ENCODE data around the gene ZBTB1.
"Not testable (repeated sequence)": the region's sequence is repeated elsewhere in the genome, so short reads cannot be mapped to it uniquely, and the experiment has no call there.

Gene ZBTB1

DNA sequence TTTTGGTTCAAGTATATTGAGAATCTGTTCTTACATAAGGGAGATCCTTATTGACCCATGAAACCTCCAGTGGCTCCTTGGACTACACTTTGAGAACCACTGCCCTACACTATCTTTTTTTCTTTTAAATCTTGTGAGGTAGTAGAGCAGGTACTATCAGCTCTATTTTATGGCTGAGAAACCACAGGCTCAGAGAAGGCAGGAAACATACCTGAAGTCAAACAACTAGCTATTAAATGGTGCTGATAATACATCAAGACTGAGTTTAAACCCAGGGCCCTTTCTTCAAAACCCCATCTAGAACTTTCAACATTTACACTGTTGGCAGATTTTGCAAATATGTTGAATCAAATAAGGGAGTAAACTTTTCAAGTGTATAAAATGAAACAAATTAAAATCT, 7.8 kb upstream of the ZBTB1 start:
- DNase-seq (ENCODE audit: low read depth, low spot score) = no peak
- no peak overlapping the region for H3K27ac ChIP-seq

DNA sequence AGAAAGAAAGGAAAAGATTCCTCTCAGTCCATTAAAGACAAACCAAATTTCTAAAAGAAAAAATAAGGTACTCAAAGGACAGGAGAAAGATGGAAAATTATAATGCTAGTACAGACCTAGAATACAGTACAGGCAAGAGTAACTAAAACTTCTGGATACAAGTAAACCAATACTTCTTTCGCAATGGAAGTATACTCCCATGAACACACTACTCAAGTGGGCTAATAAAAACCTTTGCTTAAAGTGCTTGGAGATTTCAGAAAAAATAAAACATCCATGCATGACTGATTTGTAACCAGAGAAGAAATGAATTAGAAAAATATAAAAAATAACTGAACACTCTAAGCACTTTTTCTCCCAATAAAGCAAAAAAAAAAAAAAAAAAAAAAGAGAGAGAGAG, 4.5 kb upstream of the ZBTB1 start:
- DNase-seq (ENCODE audit: low read depth, low spot score) = no peak
- no peak overlapping the region for H3K27ac ChIP-seq

DNA sequence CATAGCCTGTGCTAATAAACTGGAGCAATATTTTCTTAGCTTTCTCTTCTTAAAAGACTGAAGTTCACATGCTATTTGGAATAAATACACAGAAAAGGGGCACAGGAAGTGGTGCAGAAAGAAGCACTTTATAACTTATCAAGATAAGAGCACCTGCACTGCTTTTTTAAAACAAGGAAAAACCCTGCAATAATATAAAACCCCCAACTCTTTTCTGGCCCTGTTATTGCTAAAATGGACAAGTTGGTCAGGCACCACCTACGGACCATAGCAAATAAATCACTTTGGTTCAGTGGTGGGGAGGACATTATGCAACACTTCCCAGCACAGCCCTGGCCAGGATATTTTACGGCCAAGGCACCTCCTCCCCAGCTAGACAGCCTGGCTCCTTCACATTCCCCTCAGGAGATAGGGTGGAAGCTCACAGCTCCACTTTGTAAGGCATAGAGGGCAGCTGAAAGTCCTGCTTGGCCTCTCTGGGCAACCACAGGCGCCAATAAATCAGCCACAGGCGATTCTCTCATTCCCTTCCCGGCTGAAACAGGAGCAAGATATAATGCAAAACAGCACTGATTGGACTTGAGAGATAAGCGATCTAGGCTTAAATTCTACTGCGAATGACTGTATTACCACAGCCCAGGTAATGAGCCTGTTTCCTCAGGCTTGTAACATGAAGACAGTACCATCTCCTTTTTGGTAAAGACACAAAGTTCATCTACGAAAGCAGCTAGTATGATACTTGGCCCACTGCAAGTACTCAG, 3.0 kb upstream of the ZBTB1 start:
- H3K27ac ChIP-seq = peak overlapping the region; percentile 98
- no peak for DNase-seq (ENCODE audit: low read depth, low spot score)

DNA sequence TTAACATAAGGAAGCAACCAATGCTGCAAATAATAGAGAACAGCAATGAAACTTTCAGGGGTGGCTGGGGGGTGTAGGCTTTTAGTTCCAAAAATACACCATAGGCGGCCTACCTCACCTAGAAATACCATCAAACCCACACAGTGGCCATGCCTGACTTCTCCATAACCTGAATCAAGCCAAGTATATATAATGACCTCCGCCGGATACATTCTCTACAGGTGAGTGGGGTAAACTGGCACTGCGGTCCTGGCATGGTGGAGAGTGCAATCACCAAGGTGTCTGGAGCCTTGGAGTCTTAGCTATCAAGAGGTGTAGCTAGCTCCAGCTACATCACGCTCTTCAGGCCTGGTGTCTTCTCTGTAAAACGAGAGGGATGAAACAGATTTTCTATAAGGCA, 2.1 kb upstream of the ZBTB1 start:
- peak overlapping the region; percentile 98 for H3K27ac ChIP-seq
- DNase-seq (ENCODE audit: low read depth, low spot score) = no peak

DNA sequence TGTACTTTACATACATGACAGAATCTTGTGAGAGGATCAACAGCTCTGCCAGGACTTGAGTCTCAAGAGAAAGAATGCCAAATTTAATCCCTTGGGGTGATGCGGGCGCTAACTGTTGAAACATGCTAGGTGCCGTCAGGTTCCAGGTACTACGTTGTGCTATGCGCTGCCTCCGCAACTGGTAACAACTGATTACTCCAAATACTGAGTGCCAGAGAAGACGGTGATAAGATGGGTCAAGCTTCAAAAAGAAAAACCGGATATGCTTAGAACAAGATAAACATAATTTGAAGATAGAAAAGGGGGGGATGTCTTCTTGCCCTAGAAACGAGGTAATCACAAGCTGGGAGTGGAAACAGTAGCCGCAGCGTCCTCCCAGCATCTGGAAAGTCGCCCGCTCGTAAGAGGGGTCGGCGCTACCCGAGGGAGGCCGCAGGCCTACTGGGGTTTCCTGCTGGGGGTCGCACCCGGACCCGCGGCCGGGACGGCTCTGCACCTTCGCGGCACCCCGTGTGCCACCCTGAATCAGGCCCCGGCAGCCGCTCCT, 1.6 kb upstream of the ZBTB1 start:
- peak overlapping the region; percentile 98 for H3K27ac ChIP-seq
- DNase-seq (ENCODE audit: low read depth, low spot score) = no peak

DNA sequence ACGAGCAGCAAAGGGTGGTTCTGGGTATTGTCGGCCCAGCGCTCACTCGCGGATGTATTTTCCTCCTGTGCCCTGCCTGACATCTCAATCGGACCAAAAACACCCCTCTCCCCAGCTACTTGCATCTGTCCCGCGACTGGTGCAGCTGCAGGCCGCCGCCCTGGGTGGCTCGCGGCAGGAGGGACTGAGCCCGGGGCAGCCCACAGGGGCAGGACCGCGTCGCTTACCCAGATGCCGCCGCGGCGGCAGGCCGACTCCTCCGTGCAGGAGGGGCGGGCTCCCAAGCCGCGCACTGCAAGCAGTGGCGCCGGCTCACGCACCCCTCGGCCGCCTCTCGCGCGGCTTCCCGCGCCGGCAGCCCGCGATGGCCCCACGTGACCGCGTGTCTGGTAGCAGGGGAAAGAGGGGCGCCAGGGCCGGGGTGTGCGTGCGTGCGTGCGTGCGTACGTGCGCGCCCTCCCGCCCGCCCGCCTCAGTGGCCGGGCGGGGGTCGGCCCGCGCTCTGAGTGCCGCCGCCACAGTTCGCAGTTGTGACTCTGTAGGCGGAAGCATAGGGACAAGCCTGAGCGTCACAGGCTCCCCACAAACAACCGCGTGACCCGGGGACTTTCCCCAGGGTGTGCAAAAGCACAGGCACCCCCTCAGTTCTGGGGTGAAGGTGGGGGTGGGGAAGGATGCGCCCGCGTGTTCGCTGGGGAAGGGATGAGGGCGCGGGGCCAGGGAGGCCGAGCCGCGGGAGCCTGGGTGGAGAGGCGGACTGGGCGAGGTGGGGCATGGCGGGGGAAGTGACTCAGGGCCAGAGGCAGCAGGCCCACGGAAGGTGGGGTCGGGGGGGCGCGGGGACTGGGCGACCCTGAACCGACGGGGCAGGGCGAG, 898 bp upstream of the ZBTB1 start, which contains the start of gene ZBTB25:
ZBTB25 (minus strand) TSS at position 405 of the 876 bp plus-strand sequence. CDS start 13,305 bp downstream, outside the sequence.
- peak within 1 kb of the TSS; percentile 98 for H3K27ac ChIP-seq
- peak; percentile 61 for DNase-seq (ENCODE audit: low read depth, low spot score)

DNA sequence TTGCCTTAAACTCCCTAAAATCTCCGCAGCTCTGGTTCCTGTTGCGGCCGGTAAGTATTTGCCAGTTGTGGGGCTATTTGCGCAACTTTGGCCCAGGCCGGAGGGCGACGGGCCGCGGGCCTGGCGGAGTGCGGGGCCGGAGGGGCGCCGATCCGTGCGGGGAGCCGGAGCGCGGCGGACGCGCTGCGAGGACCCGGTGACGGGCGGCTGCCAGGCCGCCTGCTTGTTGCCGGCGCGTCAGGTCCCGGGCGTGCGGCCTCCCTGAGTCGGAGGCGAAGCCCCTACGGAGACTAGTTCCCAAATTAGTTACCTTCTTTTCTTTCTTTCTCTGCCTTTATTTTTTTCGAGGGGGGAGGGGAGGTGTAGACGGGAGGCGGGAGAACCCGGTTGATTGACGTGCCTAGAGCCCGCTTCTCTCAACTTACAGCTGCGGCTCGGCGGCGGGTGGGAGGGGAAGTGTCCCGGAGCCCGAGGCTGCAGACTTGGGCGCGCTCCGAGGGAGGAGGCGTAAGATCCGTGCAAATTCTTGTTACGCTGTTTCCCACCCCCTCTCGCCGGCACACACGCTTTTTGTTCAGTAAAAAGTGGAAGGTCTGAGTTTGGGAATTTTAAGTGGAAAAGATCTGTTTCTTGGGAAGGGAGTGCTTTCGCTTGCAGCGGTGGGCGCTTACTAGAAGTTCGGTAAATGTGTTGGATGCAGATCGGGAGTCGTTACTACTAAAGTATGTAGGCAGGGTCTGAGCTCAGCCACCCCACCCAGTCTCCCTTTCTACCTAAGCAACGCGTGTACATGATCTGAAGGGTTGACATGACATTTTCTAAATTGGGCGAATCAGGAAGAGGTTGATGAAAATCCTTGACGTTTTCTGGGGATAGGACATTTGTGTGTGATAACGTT, 576 bp downstream of the ZBTB1 start:
- no peak for DNase-seq (ENCODE audit: low read depth, low spot score)
- H3K27ac ChIP-seq = peak overlapping the region; percentile 98

DNA sequence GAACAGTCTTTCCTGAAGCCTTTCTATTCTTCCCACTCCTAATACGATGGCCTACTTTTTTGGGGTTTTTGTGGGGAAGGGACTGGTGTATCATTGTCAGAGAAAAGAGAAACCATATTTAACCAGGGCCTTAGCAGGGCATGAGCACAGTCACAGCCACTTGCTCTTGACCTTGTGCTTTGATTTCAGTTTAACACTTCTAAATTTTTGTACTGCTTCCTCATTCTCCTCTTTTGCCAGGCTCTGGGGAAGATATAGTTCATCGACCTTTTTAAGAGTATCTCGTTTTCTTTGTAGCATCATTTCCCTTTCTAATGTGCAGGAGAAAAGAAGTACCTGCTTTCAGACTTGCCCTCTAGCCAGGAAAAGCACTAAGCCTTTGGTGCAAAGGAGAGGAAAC, 2.2 kb downstream of the ZBTB1 start:
- H3K27ac ChIP-seq = peak overlapping the region; percentile 98
- no peak for DNase-seq (ENCODE audit: low read depth, low spot score)

DNA sequence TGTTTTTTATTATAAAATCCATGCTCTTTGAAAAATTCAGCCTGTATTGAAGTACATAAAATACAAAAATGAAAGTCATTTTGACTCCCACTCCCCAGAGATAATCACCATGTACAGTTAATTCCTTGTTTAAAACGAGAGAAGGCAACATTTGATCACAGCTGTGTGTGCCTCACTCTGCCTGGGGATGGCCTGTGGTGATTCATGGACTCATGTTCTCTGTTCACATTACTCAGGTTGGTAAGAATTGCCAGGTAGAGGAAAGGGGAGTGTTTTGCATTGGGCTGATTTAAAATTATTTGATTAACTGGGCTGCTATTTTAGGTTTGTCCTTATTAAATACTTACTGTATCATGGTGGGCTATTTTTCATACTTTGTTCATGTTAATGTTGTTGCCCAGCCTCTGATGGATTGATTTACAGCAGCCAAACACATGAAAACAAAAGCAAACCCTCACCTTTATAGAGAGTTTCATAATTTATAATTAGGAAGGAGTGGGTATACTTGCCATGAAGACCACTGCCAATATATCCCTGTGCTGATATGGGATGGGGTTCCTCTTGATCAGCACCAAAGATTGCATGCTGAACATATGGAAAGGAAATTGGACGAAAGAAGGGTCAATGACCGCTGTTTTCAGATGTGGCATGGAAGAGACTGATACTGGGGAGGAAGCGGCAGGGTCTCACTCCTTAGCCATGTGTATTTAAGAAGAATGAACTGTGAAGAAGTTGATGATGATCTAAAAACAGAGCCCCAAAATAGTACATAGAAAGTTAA, 3.0 kb downstream of the ZBTB1 start:
- peak overlapping the region; percentile 98 for H3K27ac ChIP-seq
- peak; percentile 54 for DNase-seq (ENCODE audit: low read depth, low spot score)

DNA sequence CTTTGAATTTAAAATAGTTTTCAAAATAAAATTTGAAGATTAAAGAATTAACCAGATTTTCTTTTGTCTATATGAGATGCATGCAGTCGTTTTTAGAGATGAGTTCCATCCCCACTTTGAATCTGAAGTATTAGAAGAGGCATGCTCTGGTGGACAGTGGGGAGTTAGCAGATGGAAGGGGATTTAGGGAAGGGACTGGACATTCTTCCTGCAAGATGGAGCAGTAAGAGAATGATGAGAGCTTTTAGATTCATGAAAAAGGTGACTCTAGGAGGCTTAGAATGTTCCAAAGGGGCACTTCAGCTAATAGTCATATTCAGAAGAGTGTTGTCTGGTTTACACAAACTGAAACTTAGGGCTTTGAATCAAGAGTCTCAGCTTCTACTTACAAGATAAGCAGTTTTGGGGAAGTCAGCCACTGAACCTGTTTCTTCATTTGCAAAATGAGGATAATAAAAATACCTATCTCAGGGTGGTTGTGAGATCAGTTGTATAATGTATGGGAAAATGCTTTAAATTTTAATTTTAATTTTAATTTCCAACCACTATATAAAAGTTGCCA, 3.7 kb downstream of the ZBTB1 start:
- DNase-seq (ENCODE audit: low read depth, low spot score) = no peak
- H3K27ac ChIP-seq = peak overlapping the region; percentile 98

DNA sequence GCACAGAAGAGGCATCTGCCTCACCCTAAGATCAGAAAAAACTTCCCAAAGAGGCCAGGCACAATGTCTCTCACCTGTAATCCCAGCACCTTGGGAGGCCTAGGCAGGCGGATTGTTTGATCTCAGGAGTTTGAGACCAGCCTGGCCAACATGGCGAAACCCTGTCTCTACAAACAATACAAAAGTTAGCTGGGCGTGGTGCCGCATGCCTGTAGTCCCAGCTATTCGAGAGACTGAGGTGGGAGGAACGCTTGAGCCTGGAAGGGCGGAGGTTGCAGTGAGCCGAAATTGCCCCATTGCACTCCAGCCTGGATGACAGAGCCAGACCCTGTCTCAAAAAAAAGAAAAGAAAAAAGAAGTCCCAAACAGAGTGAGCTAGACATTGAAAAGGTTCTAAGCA, 4.5 kb downstream of the ZBTB1 start:
- DNase-seq (ENCODE audit: low read depth, low spot score) = no peak
- H3K27ac ChIP-seq = peak overlapping the region; percentile 37

DNA sequence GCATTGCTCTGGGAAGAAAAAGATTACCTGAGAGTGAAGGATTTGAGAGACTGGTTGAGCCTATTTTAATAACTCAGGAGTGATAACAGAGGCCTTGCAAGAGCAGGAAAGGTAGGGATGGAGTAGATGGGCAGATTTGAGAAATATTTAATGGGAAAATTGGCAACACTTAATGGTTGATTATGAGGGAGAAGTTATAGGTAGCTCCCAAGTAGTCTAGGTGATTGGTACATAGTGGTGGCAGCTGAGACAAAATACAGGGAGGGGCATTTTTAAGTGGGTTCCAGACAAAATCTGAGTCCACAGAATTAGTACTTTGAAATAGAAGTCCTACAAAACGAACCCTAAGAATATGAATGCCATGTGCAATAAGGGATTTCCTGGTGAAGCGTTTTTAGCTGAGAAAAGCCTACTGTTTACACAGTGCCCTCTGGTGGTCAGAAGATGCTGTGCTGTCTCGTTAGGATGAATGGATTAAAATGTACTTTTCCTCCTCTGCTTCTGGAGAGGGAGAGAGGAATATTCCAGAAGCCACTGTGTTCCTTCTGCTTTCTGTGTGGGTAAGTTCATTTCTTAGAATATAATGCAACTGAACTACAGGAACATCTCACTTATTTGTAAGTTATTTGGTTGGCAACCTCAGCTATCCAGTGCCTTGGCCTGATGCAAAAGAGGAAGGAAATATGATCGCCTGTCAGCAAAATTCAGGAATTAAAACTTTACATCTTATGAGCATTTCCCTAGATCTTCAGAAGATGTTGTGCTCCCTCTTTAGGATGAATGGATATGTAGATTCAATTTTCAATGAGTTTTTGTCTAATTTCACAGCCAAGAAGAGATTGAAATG, 6.5 kb downstream of the ZBTB1 start:
- no peak for DNase-seq (ENCODE audit: low read depth, low spot score)
- peak overlapping the region; percentile 37 for H3K27ac ChIP-seq

DNA sequence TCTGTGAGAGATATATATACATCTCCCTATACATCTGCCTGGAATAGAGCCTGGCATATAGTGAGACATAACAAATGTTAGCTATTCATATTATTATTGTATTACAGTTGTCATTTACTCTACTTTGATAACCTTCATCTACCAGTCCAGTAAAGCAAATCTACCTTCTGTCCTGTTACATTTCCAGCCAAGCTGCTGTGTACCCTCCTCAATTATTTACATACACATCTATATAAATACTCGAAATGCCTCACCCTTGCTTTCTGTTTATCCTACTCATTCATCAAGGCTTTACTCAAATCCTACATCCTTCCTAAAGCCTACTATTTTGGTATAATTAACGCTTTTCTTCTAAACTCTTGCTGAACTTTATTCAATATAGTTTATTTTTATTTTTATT, 8.7 kb downstream of the ZBTB1 start:
- DNase-seq (ENCODE audit: low read depth, low spot score) = no peak
- no peak overlapping the region for H3K27ac ChIP-seq

DNA sequence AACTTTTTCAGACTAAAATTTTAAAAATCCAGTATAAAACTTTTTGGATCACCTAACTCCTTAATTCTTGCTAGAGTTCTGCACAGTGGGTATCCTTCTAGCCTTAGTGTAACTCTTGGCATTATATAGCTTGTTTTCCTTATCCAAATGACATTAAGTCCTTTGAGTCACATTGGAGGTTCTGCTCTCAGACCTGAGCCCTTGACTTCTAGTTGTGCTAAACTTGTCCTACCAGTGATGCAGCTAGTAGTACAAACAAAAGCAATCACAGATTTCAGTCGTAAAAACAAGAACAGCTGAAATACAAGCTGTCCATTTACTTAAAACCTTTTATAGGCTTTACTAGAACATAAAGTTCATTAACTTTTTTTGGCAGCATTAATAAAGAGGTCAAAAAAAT, 10.5 kb downstream of the ZBTB1 start:
- no peak for DNase-seq (ENCODE audit: low read depth, low spot score)

DNA sequence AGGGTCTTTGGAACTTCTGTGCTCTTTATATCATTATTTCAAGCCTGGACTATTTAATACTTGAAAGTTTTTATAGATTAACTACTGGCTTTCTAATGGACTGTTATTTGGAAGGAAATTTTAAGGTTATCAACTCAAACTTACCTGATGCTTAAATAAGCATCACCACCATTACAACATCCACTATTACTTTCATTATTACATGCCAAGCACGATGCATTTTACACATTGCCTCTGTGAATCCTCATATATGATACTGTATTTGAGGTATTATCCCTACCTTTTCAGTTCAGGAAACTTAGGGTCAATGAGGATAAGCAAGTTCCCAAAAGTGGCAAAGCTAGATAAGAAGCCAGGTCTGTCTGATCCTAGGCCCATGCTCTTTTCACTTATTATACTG, 12.4 kb downstream of the ZBTB1 start:
- no peak for DNase-seq (ENCODE audit: low read depth, low spot score)

More for the DNA sequence above, 10.5 kb downstream of the ZBTB1 start:
- no peak overlapping the region for H3K27ac ChIP-seq

DNA sequence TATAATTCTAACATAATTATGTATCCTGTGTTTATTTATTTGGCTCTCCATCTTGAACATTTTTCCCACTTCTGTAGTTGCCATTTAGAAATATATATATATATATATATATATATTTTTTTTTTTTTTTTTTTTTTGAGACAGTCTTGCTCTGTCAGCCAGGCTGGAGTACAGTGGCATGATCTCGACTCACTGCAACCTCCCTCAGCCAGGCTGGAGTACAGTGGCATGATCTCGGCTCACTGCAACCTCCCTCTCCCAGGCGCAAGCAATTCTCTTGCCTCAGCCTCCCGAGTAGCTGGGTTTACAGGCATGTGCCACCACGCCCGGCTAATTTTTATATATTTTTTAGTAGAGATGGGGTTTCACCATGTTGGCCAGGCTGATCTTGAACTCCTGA, 13.1 kb downstream of the ZBTB1 start:
- not testable (repeated sequence) for H3K27ac ChIP-seq; DNase-seq (ENCODE audit: low read depth, low spot score)

More for the DNA sequence above, 12.4 kb downstream of the ZBTB1 start:
- H3K27ac ChIP-seq = no peak overlapping the region

DNA sequence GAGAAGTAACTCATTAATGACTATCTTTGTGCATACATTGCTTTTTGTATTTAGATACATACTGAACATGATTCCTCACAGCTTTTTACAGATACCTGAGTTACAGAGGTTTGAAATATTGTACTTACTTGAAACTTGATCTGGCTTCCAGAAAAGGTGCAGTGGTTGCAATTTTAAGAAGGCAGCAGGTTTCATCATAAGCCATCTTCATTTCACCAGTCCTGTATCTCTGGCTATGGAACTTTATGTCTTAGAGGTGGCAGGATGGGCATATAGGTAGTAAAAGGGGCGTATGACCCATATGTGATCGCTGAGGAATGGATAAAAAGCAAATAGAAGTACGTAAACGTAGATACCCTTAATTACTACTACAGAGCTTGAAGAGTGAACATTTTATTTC, 13.7 kb downstream of the ZBTB1 start:
- DNase-seq (ENCODE audit: low read depth, low spot score) = no peak
- H3K27ac ChIP-seq = no peak overlapping the region

DNA sequence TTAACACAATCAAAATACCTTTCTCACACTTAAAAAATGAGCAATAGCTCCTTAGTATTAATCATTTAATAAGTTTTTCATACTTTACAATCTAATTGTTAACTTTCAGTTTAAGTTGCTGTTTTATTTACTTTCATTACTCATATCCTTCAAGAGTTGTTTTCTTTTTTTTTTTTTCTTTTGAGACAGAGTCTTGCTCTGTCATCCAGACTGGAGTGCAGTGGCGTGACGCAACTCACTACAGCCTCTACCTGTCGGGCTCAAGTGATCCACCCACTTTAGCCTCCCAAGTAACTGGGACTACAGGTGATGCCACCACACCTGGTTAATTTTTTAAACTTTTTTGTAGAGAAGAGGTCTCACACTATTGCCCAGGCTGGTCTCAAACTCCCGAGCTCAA, 16.1 kb downstream of the ZBTB1 start:
- H3K27ac ChIP-seq = peak overlapping the region; percentile 18
- no peak for DNase-seq (ENCODE audit: low read depth, low spot score)

Data from epithelial cell of prostate (primary cell).